Retinal pigment epithelial cell (primary cell): ENCODE measurements around the gene RAP2C.

Source experiments
- DNase-seq: peaks from one replicate; pipeline ENCODE4 v3.0.0-alpha.2; 2010; ENCODE audit warnings: low read depth
- H3K4me3 ChIP-seq: 2 replicates; pipeline ENCODE4 v1.5.1; 2011; ENCODE audit warnings: mild to moderate bottlenecking, low read length, control low read depth, moderate library complexity
- CTCF ChIP-seq: conservative IDR thresholded peaks from 2 replicates; pipeline ENCODE4 v1.5.1; 2011; ENCODE audit warnings: low read depth, low read length, control low read depth, inconsistent platforms

Gene RAP2C

GRCh38 chrX:132204629-132205028 is 14.6 kb downstream of the RAP2C start:
- DNase-seq, result no peak
- no peak for TF ChIP-seq CTCF
- H3K4me3 ChIP-seq, result no peak overlapping the region

- H3K4me3 ChIP-seq, result no peak overlapping the region
- no peak for DNase-seq
- no peak for TF ChIP-seq CTCF
Measured at GRCh38 chrX:132200976-132201375, 18.3 kb downstream of the RAP2C start.

- no peak overlapping the region for H3K4me3 ChIP-seq
- no peak for DNase-seq
- no peak for TF ChIP-seq CTCF
Measured at GRCh38 chrX:132199941-132200340, 19.3 kb downstream of the RAP2C start.

GRCh38 chrX:132193872-132194574 is 25.2 kb downstream of the RAP2C start:
- no peak overlapping the region for H3K4me3 ChIP-seq
- DNase-seq, result no peak
- no peak for TF ChIP-seq CTCF

- H3K4me3 ChIP-seq, result no peak overlapping the region
- TF ChIP-seq CTCF, result no peak
- no peak for DNase-seq
Measured at GRCh38 chrX:132191938-132192337, 27.3 kb downstream of the RAP2C start.

GRCh38 chrX:132188175-132188574 is 31.1 kb downstream of the RAP2C start:
- no peak for DNase-seq
- TF ChIP-seq CTCF, result no peak
- H3K4me3 ChIP-seq, result no peak overlapping the region

- no peak for DNase-seq
- no peak overlapping the region for H3K4me3 ChIP-seq
- TF ChIP-seq CTCF, result no peak
Measured at GRCh38 chrX:132187451-132187850, 31.8 kb downstream of the RAP2C start.
